NCI-H1436 treated with DMSO at 0.1 percent for 48 hours (cell line): ENCODE data around the gene OR51A7.
"Not testable (repeated sequence)": the region's sequence is repeated elsewhere in the genome, so short reads cannot be mapped to it uniquely, and the experiment has no call there.

Experiments
- DNase-seq: peaks from one replicate; lab custom pipeline; 2025; lab: John Stamatoyannopoulos, UW

The OR51A7 gene

DNA sequence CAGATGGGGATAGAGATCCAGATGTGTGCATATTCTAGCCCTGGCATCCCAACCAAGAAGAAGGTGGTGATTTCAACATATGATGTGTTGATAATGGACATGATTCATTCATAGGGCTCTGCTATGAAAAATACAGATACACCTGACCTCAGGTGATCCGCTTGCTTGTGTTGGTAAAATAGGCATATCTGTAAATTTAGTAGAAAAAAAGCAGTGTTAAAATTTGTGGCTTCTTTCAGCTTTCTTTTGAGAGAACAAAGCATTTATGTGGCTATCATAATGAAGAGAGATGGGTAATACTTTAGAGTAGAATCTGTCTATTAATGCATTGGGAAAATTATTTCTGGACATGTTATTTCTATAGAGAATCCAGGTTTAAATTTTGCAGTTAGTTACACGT, 52.0 kb downstream of the OR51A7 start, which contains the start of gene OR51A2:
OR51A2 (minus strand) TSS at position 101 of the 400 bp plus-strand sequence; CDS start at position 101, 0 bp downstream.
- not testable (repeated sequence) for DNase-seq

DNA sequence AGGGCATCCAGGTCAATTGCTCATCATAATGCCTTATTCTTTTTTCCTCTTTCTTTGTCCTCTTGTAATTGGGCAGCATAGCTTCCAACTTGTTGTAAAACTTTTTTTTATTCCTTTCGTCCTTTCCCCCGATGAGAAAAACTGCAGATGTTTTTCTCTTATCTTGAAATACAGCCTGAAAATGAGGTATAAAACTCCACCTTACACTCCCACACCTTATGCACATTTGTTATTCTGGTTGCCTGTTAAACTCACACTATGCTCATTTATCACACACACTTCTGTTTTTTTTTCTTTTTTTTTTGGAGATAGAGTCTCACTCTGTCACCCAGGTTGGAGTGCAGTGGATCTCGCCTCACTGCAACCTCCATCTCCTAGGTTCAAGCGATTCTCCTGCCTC, 53.8 kb downstream of the OR51A7 start:
- no peak for DNase-seq
